Natural killer cell treated with Interleukin-12 subunit alpha and Interleukin-12 subunit beta and Interleukin-15 and Interleukin-18, amount 100 ng/mL, for 72 hours (primary cell): ENCODE results near the gene MBP. TPM values are rescaled to one million over a fixed set of nuclear protein-coding genes. Genes with fewer than 3 reads are reported as not detected.
"Not testable (repeated sequence)": the region's sequence is repeated elsewhere in the genome, so short reads cannot be mapped to it uniquely, and the experiment has no call there.

Experiments
- ATAC-seq, 2 donors: fragments of 150-1000 bp; cut with Tn5 transposase in 1 of 2; sonication (Bioruptor Pico), chemical (Tn5 transposase) in 1 of 2; 2 replicates each; pipeline ENCODE4 v1.10.0; 2021
- DNase-seq: peaks from one replicate; pipeline ENCODE4 v3.0.0; 2022; ENCODE audit warnings: low spot score
- H3K27ac Mint-ChIP-seq, 2 donors: 1 replicate in 1 of 2; 2 replicates in 1 of 2; pipeline ENCODE4 v1.8.0; 2022; ENCODE audit warnings: mixed read lengths in 2 of 2, mild to moderate bottlenecking in 1 of 2, moderate library complexity in 1 of 2
- H3K27me3 Mint-ChIP-seq, 2 donors: 1 replicate in 1 of 2; 2 replicates in 1 of 2; pipeline ENCODE4 v1.8.0; 2022; ENCODE audit warnings: mixed read lengths in 2 of 2
- H3K36me3 Mint-ChIP-seq: one replicate; pipeline ENCODE4 v1.8.0; 2022; ENCODE audit warnings: mixed read lengths
- H3K4me1 Mint-ChIP-seq, 2 donors: 1 replicate in 1 of 2; 2 replicates in 1 of 2; pipeline ENCODE4 v1.8.0; 2022; ENCODE audit warnings: low read depth in 2 of 2, mixed read lengths in 2 of 2, mild to moderate bottlenecking in 1 of 2
- H3K4me3 Mint-ChIP-seq: one replicate; pipeline ENCODE4 v1.8.0; 2022; ENCODE audit warnings: mixed read lengths
- H3K9me3 Mint-ChIP-seq: 2 replicates; pipeline ENCODE4 v1.8.0; 2022; ENCODE audit warnings: mixed read lengths
- total RNA-seq, 2 donors: library from RNA; stranded (reverse); gene quantifications; one replicate each; pipeline ENCODE4 v1.2.3, GENCODE V29; 2022

MBP gene
- total RNA-seq, 2 donors from 2014 or later, result 62.5 to 77.6 TPM

DNA sequence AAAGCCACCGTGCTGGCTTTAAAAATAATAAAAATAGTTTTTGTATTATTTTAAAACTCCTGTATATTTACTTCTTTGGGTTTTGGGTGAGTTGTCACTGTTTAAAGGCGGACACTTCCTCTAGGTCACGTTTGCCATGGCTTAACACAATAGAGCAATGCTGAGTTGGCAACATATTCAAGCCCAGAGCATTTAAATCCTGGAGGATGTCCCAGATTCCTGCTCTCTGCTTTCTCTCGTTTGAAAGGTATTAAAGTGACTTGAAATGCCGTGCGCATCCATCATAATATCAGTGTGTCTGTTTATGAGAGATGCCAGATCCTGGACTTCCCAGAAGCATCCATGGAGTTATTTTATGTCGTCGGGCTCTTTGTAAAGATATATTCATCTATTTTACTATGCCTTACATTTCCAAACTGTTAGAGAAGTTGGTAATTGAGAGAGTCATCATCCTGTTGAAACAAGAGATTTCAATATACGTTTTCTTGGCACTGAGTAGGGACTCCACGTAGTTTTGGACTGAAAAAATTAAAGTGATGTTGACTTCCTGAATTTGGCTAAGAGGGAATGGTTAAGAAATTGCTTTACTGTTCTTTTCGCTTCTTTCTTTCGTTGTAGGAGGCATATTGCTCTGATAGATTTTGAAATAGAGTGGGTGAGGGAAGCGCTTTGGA is 159.6 kb downstream of the MBP start:
- no peak for ATAC-seq
- Mint-ChIP-seq H3K27ac (no peak overlapping the region), H3K4me1 (peaks cover 0 to 3% of the 10 kb centered on the region in 2 donors), H3K4me3 (no peak overlapping the region), H3K9me3 (no peaks in the 10 kb centered on the region), H3K27me3 (no peaks in the 10 kb centered on the region), H3K36me3 (no peaks in the 10 kb centered on the region)
- no peak for DNase-seq

- no peak overlapping the region for H3K4me3 Mint-ChIP-seq
- ATAC-seq, result no peak
- no peaks in the 10 kb centered on the region for H3K36me3 Mint-ChIP-seq
- no peaks in the 10 kb centered on the region for H3K9me3 Mint-ChIP-seq
- peaks cover 0 to 3% of the 10 kb centered on the region in 2 donors for H3K4me1 Mint-ChIP-seq
- H3K27me3 Mint-ChIP-seq, result no peaks in the 10 kb centered on the region
- no peak for DNase-seq
- no peak overlapping the region for H3K27ac Mint-ChIP-seq
Measured at GRCh38 chr18:76972241-76972640, 160.3 kb downstream of the MBP start.

- Mint-ChIP-seq H3K27me3 (no peaks in the 10 kb centered on the region), H3K4me3 (no peak overlapping the region), H3K9me3 (no peaks in the 10 kb centered on the region), H3K27ac (no peak overlapping the region), H3K36me3 (no peaks in the 10 kb centered on the region), H3K4me1 (peaks cover 0 to 3% of the 10 kb centered on the region in 2 donors)
- ATAC-seq (no peak), DNase-seq (no peak)
Measured at GRCh38 chr18:76970770-76971559, 161.6 kb downstream of the MBP start.

DNA sequence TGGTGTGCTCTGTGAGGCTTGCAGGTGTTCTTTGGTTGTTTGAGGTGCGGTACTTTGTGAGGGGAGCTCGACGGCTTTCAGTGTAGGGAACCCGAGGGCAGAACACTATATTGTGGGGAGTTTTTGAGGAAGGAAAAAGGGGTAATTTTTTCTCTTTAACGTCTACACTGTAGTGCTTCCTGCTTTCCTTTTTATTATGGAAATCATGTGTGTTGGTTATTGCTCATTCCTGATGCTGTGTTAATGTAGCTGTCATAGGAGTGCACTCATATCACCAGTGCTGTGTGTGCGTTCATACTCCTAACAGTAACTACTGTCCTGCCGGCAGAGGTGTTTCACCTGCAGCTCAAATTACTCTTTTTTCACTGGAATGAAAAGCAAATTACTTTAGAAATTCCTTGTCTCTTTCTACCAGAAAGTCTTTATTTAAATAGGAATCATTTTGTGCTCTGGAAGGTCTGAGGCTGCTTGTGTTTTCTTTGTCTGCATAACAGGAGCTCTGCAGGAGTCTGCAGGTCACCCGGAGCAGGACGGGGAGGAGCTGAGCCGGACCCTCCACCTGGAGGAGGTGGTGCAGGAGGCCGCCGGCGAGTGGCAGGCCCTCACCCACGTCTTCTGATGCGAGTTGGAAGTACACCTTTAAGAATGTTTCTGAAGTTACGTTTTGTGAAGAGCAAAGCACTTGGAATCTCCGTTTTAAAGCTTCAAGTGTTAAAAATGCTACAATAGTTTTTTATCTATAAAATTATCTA is 164.7 kb downstream of the MBP start:
- H3K9me3 Mint-ChIP-seq, result no peaks in the 10 kb centered on the region
- peaks cover 13% of the 10 kb centered on the region for H3K36me3 Mint-ChIP-seq
- ATAC-seq (no peak), DNase-seq (no peak)
- peaks cover 21 to 23% of the 10 kb centered on the region in 2 donors for H3K4me1 Mint-ChIP-seq
- no peak overlapping the region for H3K4me3 Mint-ChIP-seq
- H3K27me3 Mint-ChIP-seq, result no peaks in the 10 kb centered on the region
- H3K27ac Mint-ChIP-seq, result no peak overlapping the region

GRCh38 chr18:76967299-76967698 is 165.3 kb downstream of the MBP start:
- not testable (repeated sequence) for H3K9me3 Mint-ChIP-seq, DNase-seq, ATAC-seq, H3K4me3 Mint-ChIP-seq, H3K27me3 Mint-ChIP-seq, H3K27ac Mint-ChIP-seq
- Mint-ChIP-seq H3K36me3 (peaks cover 19% of the 10 kb centered on the region), H3K4me1 (peaks cover 22 to 29% of the 10 kb centered on the region in 2 donors)

GRCh38 chr18:76965555-76966151 is 166.9 kb downstream of the MBP start:
- not testable (repeated sequence) for ATAC-seq, H3K27ac Mint-ChIP-seq, H3K27me3 Mint-ChIP-seq, H3K9me3 Mint-ChIP-seq, DNase-seq, H3K4me3 Mint-ChIP-seq
- peaks cover 20 to 30% of the 10 kb centered on the region in 2 donors for H3K4me1 Mint-ChIP-seq
- H3K36me3 Mint-ChIP-seq, result peaks cover 26% of the 10 kb centered on the region

DNA sequence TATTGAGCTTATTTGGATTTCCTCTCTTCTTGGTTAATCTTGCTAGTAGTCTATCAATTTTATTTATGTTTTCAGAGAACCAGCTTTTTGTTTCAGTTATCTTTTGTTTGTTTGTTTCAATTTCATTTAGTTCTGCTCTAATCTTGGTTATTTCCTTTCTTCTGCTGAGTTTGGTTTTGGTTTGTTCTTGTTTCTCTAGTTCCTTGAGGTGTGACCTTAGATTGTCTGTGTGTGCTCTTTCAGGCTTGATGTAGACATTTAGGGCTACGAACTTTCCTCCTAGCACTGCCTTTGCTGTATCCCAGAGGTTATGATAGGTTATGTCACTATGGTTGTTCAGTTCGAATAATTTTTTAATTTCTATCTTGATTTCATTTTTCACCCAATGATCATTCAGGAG is 168.6 kb downstream of the MBP start:
- Mint-ChIP-seq H3K36me3 (peaks cover 34% of the 10 kb centered on the region), H3K4me3 (peak overlapping the region; percentile 55)
- ATAC-seq, result no peak

DNA sequence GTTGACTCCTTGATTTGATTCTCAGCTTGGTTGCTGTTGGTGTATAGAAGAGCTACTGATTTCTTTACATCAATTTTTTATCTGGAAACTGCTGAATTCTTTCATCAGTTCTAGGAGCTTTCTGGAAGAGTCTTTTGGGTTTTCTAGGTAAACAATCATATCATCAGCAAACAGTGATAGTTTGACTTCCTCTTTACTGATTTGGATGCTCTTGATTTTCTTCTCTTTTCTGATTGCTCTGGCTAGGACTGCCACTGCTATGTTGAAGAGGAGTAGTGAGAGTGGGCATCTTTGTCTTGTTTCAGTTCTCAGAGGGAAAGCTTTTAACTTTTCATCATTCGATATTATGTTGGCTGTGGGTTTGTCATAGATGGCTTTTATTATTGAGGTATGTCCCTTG is 169.7 kb downstream of the MBP start:
- H3K27ac Mint-ChIP-seq, result peak overlapping the region; percentile 14 to 36
- ATAC-seq, result no peak
- peaks cover 20 to 30% of the 10 kb centered on the region in 2 donors for H3K4me1 Mint-ChIP-seq
- peak overlapping the region; percentile 55 for H3K4me3 Mint-ChIP-seq
- no peak for DNase-seq
- no peaks in the 10 kb centered on the region for H3K27me3 Mint-ChIP-seq
- H3K9me3 Mint-ChIP-seq, result no peaks in the 10 kb centered on the region
- peaks cover 34% of the 10 kb centered on the region for H3K36me3 Mint-ChIP-seq

More for the DNA sequence above, 168.6 kb downstream of the MBP start:
- DNase-seq, result no peak
- Mint-ChIP-seq H3K9me3 (no peaks in the 10 kb centered on the region), H3K27ac (peak overlapping the region; percentile 14 to 36), H3K27me3 (no peaks in the 10 kb centered on the region), H3K4me1 (peaks cover 20 to 30% of the 10 kb centered on the region in 2 donors)

DNA sequence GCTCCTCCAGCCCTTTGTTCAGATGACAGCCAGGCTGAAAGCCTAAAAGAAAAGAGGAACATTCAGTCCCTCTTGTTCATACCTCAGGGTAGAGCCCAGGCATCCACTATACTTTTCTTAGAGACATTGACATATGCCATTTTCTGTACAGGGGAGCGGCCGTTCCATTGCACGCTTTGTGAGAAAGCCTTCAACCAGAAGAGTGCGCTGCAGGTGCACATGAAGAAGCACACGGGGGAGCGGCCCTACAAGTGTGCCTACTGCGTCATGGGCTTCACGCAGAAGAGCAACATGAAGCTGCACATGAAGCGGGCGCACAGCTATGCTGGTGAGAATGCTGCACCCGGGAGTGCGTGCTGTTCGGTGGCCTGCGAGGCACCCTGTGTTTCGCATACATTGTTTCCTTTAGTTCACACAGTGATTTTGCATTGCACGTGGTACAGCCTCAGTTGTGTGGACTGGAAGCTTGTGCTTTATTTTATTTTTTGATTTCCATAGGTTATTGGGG is 172.0 kb downstream of the MBP start:
- ATAC-seq, result no peak
- Mint-ChIP-seq H3K36me3 (peaks cover 34% of the 10 kb centered on the region), H3K4me3 (no peak overlapping the region), H3K27ac (no peak overlapping the region), H3K4me1 (peaks cover 27 to 30% of the 10 kb centered on the region in 2 donors), H3K27me3 (no peaks in the 10 kb centered on the region), H3K9me3 (no peaks in the 10 kb centered on the region)
- DNase-seq, result peak; percentile 54

- H3K27ac Mint-ChIP-seq, result no peak overlapping the region
- H3K27me3 Mint-ChIP-seq, result no peaks in the 10 kb centered on the region
- peaks cover 34% of the 10 kb centered on the region for H3K36me3 Mint-ChIP-seq
- DNase-seq (no peak), ATAC-seq (no peak)
- no peaks in the 10 kb centered on the region for H3K9me3 Mint-ChIP-seq
- no peak overlapping the region for H3K4me3 Mint-ChIP-seq
- H3K4me1 Mint-ChIP-seq, result peaks cover 21 to 22% of the 10 kb centered on the region in 2 donors
Measured at GRCh38 chr18:76959605-76960004, 173.0 kb downstream of the MBP start.

GRCh38 chr18:76958692-76959341 is 173.8 kb downstream of the MBP start:
- Mint-ChIP-seq H3K36me3 (peaks cover 30% of the 10 kb centered on the region), H3K9me3 (no peaks in the 10 kb centered on the region), H3K27ac (no peak overlapping the region), H3K4me3 (no peak overlapping the region), H3K27me3 (no peaks in the 10 kb centered on the region), H3K4me1 (peaks cover 16 to 18% of the 10 kb centered on the region in 2 donors)
- ATAC-seq (peak in 1 of 2 donors; percentile 32), DNase-seq (peak; percentile 54)

GRCh38 chr18:76957384-76958355 is 174.9 kb downstream of the MBP start:
- Mint-ChIP-seq H3K27me3 (no peaks in the 10 kb centered on the region), H3K9me3 (no peaks in the 10 kb centered on the region), H3K4me1 (peaks cover 4 to 7% of the 10 kb centered on the region in 2 donors), H3K4me3 (peak overlapping the region; percentile 55), H3K27ac (peak overlapping the region; percentile 32 to 49), H3K36me3 (peaks cover 19% of the 10 kb centered on the region)
- ATAC-seq, result no peak
- peak; percentile 42 for DNase-seq
